IMR-90 (cell line): ENCODE measurements around the gene NHSL2. TPM values are rescaled to one million over a fixed set of nuclear protein-coding genes. Genes with fewer than 3 reads are reported as not detected.
A peak's percentile ranks its signal among the peaks of the same experiment; 100 is the strongest.

Experiments used
- ATAC-seq: fragments of 200-7000 bp; cut with Tn5 transposase; 2 replicates; pipeline ENCODE4 v1.9.1; 2020; ENCODE audit warnings: low read depth, mild to moderate bottlenecking, moderate library complexity
- BruUV-seq: library from RNA; stranded (reverse); fragments of 400-500 nt; replicated peaks from 2 replicates; lab custom pipeline; 2021; lab: Mats Ljungman, UMichigan
- CTCF ChIA-PET: fragments of 300-600 bp; formaldehyde crosslinking; extraction: SDS; loops from one replicate; lab custom pipeline; 2021; ENCODE audit warnings: antibody characterized with exemption; lab: Yijun Ruan, JAX
- POLR2A ChIA-PET: fragments of 300-600 bp; sonication (Branson Sonifier 250); formaldehyde crosslinking; loops from one replicate; lab custom pipeline; 2022; ENCODE audit warnings: antibody characterized with exemption; ENCODE audit not compliant: unreplicated experiment; lab: Charles Lee
- DNase-seq: peaks from one replicate; pipeline ENCODE4 v3.0.0; 2013
- H2AFZ ChIP-seq: replicated peaks from 2 replicates; pipeline ENCODE3; 2013; ENCODE audit warnings: low read length, mild to moderate bottlenecking; ENCODE audit not compliant: poor library complexity
- H2AK5ac ChIP-seq: 2 replicates; pipeline ENCODE4 v1.6.1; 2013; ENCODE audit warnings: low read depth, low read length, inconsistent platforms
- H2AK9ac ChIP-seq: replicated peaks from 2 replicates; pipeline ENCODE3; 2013; ENCODE audit warnings: mild to moderate bottlenecking, low read depth, low read length, moderate library complexity; ENCODE audit not compliant: poor library complexity
- H2BK120ac ChIP-seq: 2 replicates; pipeline ENCODE4 v1.6.1; 2013; ENCODE audit warnings: low read depth, low read length, inconsistent platforms
- H2BK15ac ChIP-seq: 3 replicates; pipeline ENCODE4 v1.6.1; 2013; ENCODE audit warnings: low read depth, low read length, inconsistent platforms
- H2BK20ac ChIP-seq: 2 replicates; pipeline ENCODE4 v1.6.1; 2013; ENCODE audit warnings: low read depth, mild to moderate bottlenecking, inconsistent platforms, low read length, moderate library complexity
- H2BK5ac ChIP-seq: 2 replicates; pipeline ENCODE4 v1.6.1; 2013; ENCODE audit warnings: mild to moderate bottlenecking, low read depth, low read length, inconsistent platforms; ENCODE audit not compliant: poor library complexity, severe bottlenecking
- H3K14ac ChIP-seq: replicated peaks from 2 replicates; pipeline ENCODE4 v1.6.1; 2013; ENCODE audit warnings: low read depth, low read length, inconsistent platforms
- H3K18ac ChIP-seq: 2 replicates; pipeline ENCODE4 v1.6.1; 2013; ENCODE audit warnings: low read depth, low read length, control low read depth
- H3K23ac ChIP-seq: 2 replicates; pipeline ENCODE4 v1.6.1; 2013; ENCODE audit warnings: low read depth, low read length, inconsistent platforms
- H3K27ac ChIP-seq: 2 replicates; pipeline ENCODE4 v1.5.1; 2013; ENCODE audit warnings: mild to moderate bottlenecking, control low read depth, low read length; ENCODE audit not compliant: insufficient read depth
- H3K27me3 ChIP-seq: 2 replicates; pipeline ENCODE4 v1.6.1; 2013; ENCODE audit warnings: low read length; ENCODE audit not compliant: control insufficient read depth, insufficient read depth
- H3K36me3 ChIP-seq: 2 replicates; pipeline ENCODE4 v1.6.1; 2013; ENCODE audit warnings: low read length, mixed read lengths; ENCODE audit not compliant: control insufficient read depth, insufficient read depth
- H3K4ac ChIP-seq: 2 replicates; pipeline ENCODE4 v1.6.1; 2013; ENCODE audit warnings: low read depth, low read length, inconsistent platforms
- H3K4me1 ChIP-seq: 2 replicates; pipeline ENCODE4 v1.6.1; 2013; ENCODE audit warnings: low read length, mixed read lengths; ENCODE audit not compliant: control insufficient read depth, insufficient read depth
- H3K4me2 ChIP-seq: 2 replicates; pipeline ENCODE4 v1.6.1; 2013; ENCODE audit warnings: low read depth, mild to moderate bottlenecking, control low read depth, low read length, moderate library complexity
- H3K4me3 ChIP-seq: 2 replicates; pipeline ENCODE4 v1.5.1; 2013; ENCODE audit warnings: low read depth, mild to moderate bottlenecking, control low read depth, low read length, moderate library complexity; ENCODE audit not compliant: insufficient read depth
- H3K56ac ChIP-seq: 2 replicates; pipeline ENCODE4 v1.6.1; 2013; ENCODE audit warnings: low read length, inconsistent platforms; ENCODE audit not compliant: insufficient read depth; ENCODE audit errors: extremely low read depth
- H3K79me1 ChIP-seq, 2 experiments: 2 replicates each; pipeline ENCODE4 v1.6.1; 2013; ENCODE audit warnings: low read length in 2 of 2, inconsistent platforms in 1 of 2, low read depth in 1 of 2
- H3K9ac ChIP-seq: 2 replicates; pipeline ENCODE4 v1.6.1; 2013; ENCODE audit warnings: low read depth, low read length, control low read depth
- H3K9me1 ChIP-seq: 2 replicates; pipeline ENCODE4 v1.6.1; 2013; ENCODE audit warnings: low read length, inconsistent platforms; ENCODE audit not compliant: insufficient read depth
- H3K9me3 ChIP-seq: 2 replicates; pipeline ENCODE4 v1.6.1; 2013; ENCODE audit warnings: low read length; ENCODE audit not compliant: control insufficient read depth, insufficient read depth
- H4K20me1 ChIP-seq: 2 replicates; pipeline ENCODE4 v1.6.1; 2013; ENCODE audit warnings: low read length, inconsistent platforms; ENCODE audit not compliant: insufficient read depth
- H4K5ac ChIP-seq: 2 replicates; pipeline ENCODE4 v1.6.1; 2013; ENCODE audit warnings: mild to moderate bottlenecking, low read depth, low read length, control low read depth
- H4K8ac ChIP-seq, 2 experiments: 2 replicates each; pipeline ENCODE4 v1.6.1; 2013; ENCODE audit warnings: low read depth in 2 of 2, low read length in 2 of 2, control low read depth in 1 of 2, inconsistent platforms in 1 of 2
- H4K91ac ChIP-seq: 2 replicates; pipeline ENCODE4 v1.6.1; 2013; ENCODE audit warnings: low read depth, low read length, inconsistent platforms; ENCODE audit not compliant: insufficient read depth
- CEBPB ChIP-seq: IDR thresholded peaks from 2 replicates; pipeline ENCODE4 v1.6.1; 2012; ENCODE audit warnings: low read depth, low read length, improper control_type of control experiment
- CTCF ChIP-seq: conservative IDR thresholded peaks from 2 replicates; pipeline ENCODE4 v1.5.1; 2012; ENCODE audit warnings: mild to moderate bottlenecking, low read depth, low read length, improper control_type of control experiment
- ELK1 ChIP-seq: fragments of 150-350 bp; IDR thresholded peaks from 2 replicates; pipeline ENCODE4 v1.6.1; 2016; ENCODE audit warnings: low read depth, mild to moderate bottlenecking, low read length, moderate library complexity, borderline replicate concordance
- FOS ChIP-seq: fragments of 150-350 bp; IDR thresholded peaks from 2 replicates; pipeline ENCODE4 v1.6.1; 2016; ENCODE audit warnings: low read depth, low read length
- MAFK ChIP-seq: IDR thresholded peaks from 2 replicates; pipeline ENCODE4 v1.6.1; 2012; ENCODE audit warnings: low read depth, low read length, improper control_type of control experiment
- MXI1 ChIP-seq: IDR thresholded peaks from 2 replicates; pipeline ENCODE4 v1.6.1; 2012; ENCODE audit warnings: low read depth, mild to moderate bottlenecking, low read length, moderate library complexity, borderline replicate concordance
- WGBS, 2 experiments: methylation state at CpG; one replicate each; pipeline versions ENCODE4 v1.1.5 to v1.1.7; 2013; ENCODE audit warnings: missing lambda C conversion rate in 2 of 2; ENCODE audit not compliant: insufficient read length in 1 of 2; ENCODE audit errors: extremely low coverage in 2 of 2; 5-methylcytosine and 5-hydroxymethylcytosine counted together
- dilution Hi-C: fragments of 300-500 bp; cut with HindIII; formaldehyde crosslinking; loops from one replicate; pipeline ENCODE4 v1.14.3; 2018; ENCODE audit warnings: low sequenced_read_pairs; ENCODE audit not compliant: unreplicated experiment
- in situ Hi-C: fragments of 300-500 bp; cut with MboI; formaldehyde crosslinking; loops from 3 replicates; pipeline ENCODE4 v1.14.3; 2019; ENCODE audit warnings: low sequenced_read_pairs, inconsistent platforms, mixed read lengths
- intact Hi-C: fragments of 100-400 bp; cut with micrococcal nuclease; formaldehyde crosslinking; loops from 2 replicates; pipeline ENCODE4 v1.10.0; 2022
- polyA plus RNA-seq, 3 experiments: library from polyadenylated mRNA; depleted of rRNA; stranded (reverse); fragments of >200 nt; gene quantifications; 2 replicates each; pipeline ENCODE4 v1.2.3, GENCODE V29; 2012; ENCODE audit warnings: low replicate concordance in 1 of 3
- total RNA-seq: library from RNA; depleted of rRNA; stranded (reverse); fragments of >200 nt; gene quantifications from 2 replicates; pipeline ENCODE4 v1.2.3, GENCODE V29; 2012

NHSL2 gene
- total and polyA plus RNA-seq, 2 of the 4 experiments (the other 2 are of a cell fraction), result 0.72 to 0.75 TPM

- ATAC-seq, result no peak
- Histone ChIP-seq H3K18ac (no peak overlapping the region), H2BK20ac (no peak overlapping the region; the same call in 1 of the 2 replicates), H3K4me2 (no peak overlapping the region), H2BK5ac (no peak overlapping the region), H3K9me3 (no peaks in the 10 kb centered on the region), H3K79me1 (no peaks in the 10 kb centered on the region), H2BK120ac (peak overlapping the region; percentile 66), H4K5ac (no peak overlapping the region), H3K36me3 (no peaks in the 10 kb centered on the region), H3K9ac (no peak overlapping the region), H2AFZ (no peak overlapping the region), H3K23ac (no peak overlapping the region), H2BK15ac (peak overlapping the region; percentile 25; the same call in 1 of the 3 replicates), H2AK9ac (no peak overlapping the region), H3K9me1 (peaks cover 12% of the 10 kb centered on the region), H4K20me1 (no peaks in the 10 kb centered on the region), H4K8ac (no peak overlapping the region; a peak in 1 of 4 replicates), H4K91ac (peak overlapping the region; percentile 47), H3K27ac (no peak overlapping the region), H3K27me3 (peaks cover 29% of the 10 kb centered on the region), H3K4me3 (no peak overlapping the region), H3K4ac (peak overlapping the region; percentile 44; the same call in 1 of the 2 replicates), H3K56ac (no peak overlapping the region), H2AK5ac (peak overlapping the region; percentile 47), H3K14ac (no peak overlapping the region), H3K4me1 (peaks cover 11% of the 10 kb centered on the region)
- TF ChIP-seq ELK1, result no peak
- no peak for TF ChIP-seq CTCF
- TF ChIP-seq FOS, result no peak
- no peak for TF ChIP-seq MAFK
- TF ChIP-seq MXI1, result no peak
- no peak for TF ChIP-seq CEBPB
- no peak for DNase-seq
- CTCF ChIA-PET, result no interaction called here
- BruUV-seq, result no TSS peak
- intact Hi-C loops (no loop called here), in situ Hi-C loops (no loop called here), dilution Hi-C loops (no loop called here)
- POLR2A ChIA-PET, result no interaction called here
- WGBS, 2 experiments, result no CpG with 5 or more reads among the region's 2 CpGs
These were observed 117.3 kb downstream of the NHSL2 start for GRCh38 chrX:72027914-72028307.
